HCT116 (cell line): ENCODE data around the gene ASAP2.

Experiments
- ATF3 ChIP-seq: IDR thresholded peaks from 2 replicates; pipeline ENCODE4 v1.6.1; 2012
- EZH2 ChIP-seq: fragments of 200-600 bp; sonication (generic); IDR thresholded peaks from 2 replicates; pipeline ENCODE4 v1.6.1; 2017; ENCODE audit warnings: antibody characterized with exemption, mixed run types
- POLR2A ChIP-seq: IDR thresholded peaks from 2 replicates; pipeline ENCODE4 v1.7.0; 2011; ENCODE audit warnings: borderline replicate concordance; ENCODE audit not compliant: insufficient read depth, insufficient read length; ENCODE audit errors: extremely low read depth
- POLR2AphosphoS5 ChIP-seq: IDR thresholded peaks from 2 replicates; pipeline ENCODE4 v1.6.1; 2011; ENCODE audit warnings: mild to moderate bottlenecking, low read depth, low read length, moderate library complexity
- TF ChIP-seq, protein P1 (sequence below), 3 experiments: fragments of 200-600 bp in 1 of 3; sonication (generic) in 1 of 3; IDR thresholded peaks in 2 of 3; conservative IDR thresholded peaks in 1 of 3; 2 replicates each; pipeline ENCODE4 v1.5.1; 2012 to 2017; ENCODE audit warnings: low read depth in 2 of 3, low read length in 2 of 3, antibody characterized with exemption in 1 of 3, borderline replicate concordance in 1 of 3, control low read depth in 1 of 3, mild to moderate bottlenecking in 1 of 3, mixed read lengths in 1 of 3, mixed run types in 1 of 3, moderate library complexity in 1 of 3; ENCODE audit not compliant: insufficient read depth in 1 of 3

GRCh38 chr2:9329497-9329896 is 122.9 kb downstream of the ASAP2 start:
- TF ChIP-seq, protein P1, sequence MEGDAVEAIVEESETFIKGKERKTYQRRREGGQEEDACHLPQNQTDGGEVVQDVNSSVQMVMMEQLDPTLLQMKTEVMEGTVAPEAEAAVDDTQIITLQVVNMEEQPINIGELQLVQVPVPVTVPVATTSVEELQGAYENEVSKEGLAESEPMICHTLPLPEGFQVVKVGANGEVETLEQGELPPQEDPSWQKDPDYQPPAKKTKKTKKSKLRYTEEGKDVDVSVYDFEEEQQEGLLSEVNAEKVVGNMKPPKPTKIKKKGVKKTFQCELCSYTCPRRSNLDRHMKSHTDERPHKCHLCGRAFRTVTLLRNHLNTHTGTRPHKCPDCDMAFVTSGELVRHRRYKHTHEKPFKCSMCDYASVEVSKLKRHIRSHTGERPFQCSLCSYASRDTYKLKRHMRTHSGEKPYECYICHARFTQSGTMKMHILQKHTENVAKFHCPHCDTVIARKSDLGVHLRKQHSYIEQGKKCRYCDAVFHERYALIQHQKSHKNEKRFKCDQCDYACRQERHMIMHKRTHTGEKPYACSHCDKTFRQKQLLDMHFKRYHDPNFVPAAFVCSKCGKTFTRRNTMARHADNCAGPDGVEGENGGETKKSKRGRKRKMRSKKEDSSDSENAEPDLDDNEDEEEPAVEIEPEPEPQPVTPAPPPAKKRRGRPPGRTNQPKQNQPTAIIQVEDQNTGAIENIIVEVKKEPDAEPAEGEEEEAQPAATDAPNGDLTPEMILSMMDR (IDR thresholded peaks at IDR 0.05 in 2 of 3, conservative IDR thresholded peaks at IDR 0.05 in 1 of 3; ENCODE audit: borderline replicate concordance in 1 of 3, insufficient read depth in 1 of 3, low read depth in 2 of 3, low read length in 2 of 3), result no peak
- TF ChIP-seq POLR2AphosphoS5, result no peak
- TF ChIP-seq EZH2, result no peak
- TF ChIP-seq POLR2A, result no peak
- no peak for TF ChIP-seq ATF3
